ENCODE measurements around the gene HAUS5. TPM values are rescaled to one million over a fixed set of nuclear protein-coding genes. Genes with fewer than 3 reads are reported as not detected.
"Not testable (repeated sequence)": the region's sequence is repeated elsewhere in the genome, so short reads cannot be mapped to it uniquely, and the experiment has no call there.

Gene HAUS5
- total RNA-seq, 8 experiments from 2014 or later = 2.7 to 14.3 (median 9.4) TPM

DNA sequence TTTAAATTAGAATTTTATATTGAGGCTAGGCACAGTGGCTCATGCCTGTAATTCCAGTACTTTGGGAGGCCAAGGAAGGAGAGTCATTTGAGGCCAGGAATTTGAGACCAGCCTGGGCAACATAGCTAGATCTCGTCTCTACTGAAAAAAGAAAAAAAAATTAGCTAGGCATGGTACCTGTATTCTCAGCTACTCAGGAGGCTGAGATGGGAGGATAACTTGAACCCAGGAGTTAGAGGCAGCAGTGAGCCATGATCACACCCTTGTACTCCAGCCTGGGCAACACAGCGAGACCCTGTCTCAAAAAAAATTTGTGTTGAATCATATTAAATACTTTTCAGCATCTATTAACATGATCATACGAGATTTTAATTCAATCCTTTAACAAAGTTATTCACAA lies 21.7 kb upstream of the HAUS5 start:
- Histone ChIP-seq H3K27ac (no peak overlapping the region), H3K4me1 (replicated peaks in 1 of 2) (no peaks in the 10 kb centered on the region), H3K4me3 (no peak overlapping the region)
- WGBS, 10 experiments = 14 to 100% (median 89%) methylated on average over 1 to 3 of the region's 3 CpGs; no CpG with 5 or more reads in 1 of the 10 experiments
- no peak for ATAC-seq (replicated peaks in 6 of 8)
- in situ Hi-C loops (cut with MboI; ENCODE audit: low pct_unique_long_range_greater_than_20kb in 2 of 9, low sequenced_read_pairs in 9 of 9, unreplicated experiment in 9 of 9) = no loop called here

DNA sequence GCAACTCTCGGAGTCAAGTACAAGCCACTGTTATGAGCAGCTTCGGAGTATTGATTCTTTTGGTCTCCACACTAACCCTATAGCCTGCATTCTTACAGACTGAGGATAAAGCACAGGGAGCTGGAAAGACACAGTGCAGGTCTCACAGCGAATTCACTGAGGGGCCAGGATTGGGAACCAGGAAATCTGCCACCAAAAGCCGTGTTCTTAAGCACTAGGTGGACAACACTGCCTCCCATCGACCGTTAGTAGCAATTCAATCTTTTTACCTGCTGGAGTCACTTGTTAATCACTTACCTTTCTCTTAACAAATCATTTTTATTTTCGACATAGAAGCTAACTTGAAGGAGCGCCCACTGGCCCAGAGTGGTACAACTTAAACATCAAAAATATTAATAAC lies 20.3 kb upstream of the HAUS5 start:
- in situ Hi-C loops (cut with MboI; ENCODE audit: low pct_unique_long_range_greater_than_20kb in 2 of 9, low sequenced_read_pairs in 9 of 9, unreplicated experiment in 9 of 9) = no loop called here
- ATAC-seq (replicated peaks in 6 of 8) = peak in 1 of 8 experiments; percentile 26
- H3K4me1 ChIP-seq (replicated peaks in 1 of 2) = no peaks in the 10 kb centered on the region
- no peak overlapping the region for H3K27ac ChIP-seq
- no peak overlapping the region for H3K4me3 ChIP-seq
- 0 to 50% (median 29%) methylated on average over 2 to 8 of the region's 8 CpGs; no CpG with 5 or more reads in 2 of the 10 experiments for WGBS, 10 experiments

DNA sequence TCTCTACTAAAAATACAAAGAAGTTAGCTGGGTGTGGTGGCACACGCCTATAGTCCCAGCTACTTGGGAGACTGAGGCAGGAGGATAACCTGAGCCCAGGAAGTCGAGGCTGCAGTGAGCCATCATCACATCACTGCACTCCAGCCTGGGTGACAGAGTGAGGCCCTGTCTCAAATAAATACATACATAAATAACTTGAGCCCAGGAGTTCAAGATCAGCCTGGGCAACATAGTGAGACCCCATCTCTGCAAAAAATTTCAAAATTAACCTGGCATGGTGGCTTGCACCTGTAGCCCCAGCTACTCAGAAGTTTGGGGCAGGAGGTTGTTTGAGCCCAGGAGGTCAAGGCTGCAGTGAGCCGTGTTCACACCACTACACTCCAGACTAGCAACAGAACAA lies 17.5 kb upstream of the HAUS5 start:
- H3K27ac ChIP-seq; H3K4me3 ChIP-seq; ATAC-seq (replicated peaks in 6 of 8); in situ Hi-C loops (cut with MboI; ENCODE audit: low pct_unique_long_range_greater_than_20kb in 2 of 9, low sequenced_read_pairs in 9 of 9, unreplicated experiment in 9 of 9); H3K4me1 ChIP-seq (replicated peaks in 1 of 2): not testable (repeated sequence)
- WGBS, 10 experiments = 80 to 100% (median 82%) methylated on average over 1 of the region's 3 CpGs; no CpG with 5 or more reads in 6 of the 10 experiments

DNA sequence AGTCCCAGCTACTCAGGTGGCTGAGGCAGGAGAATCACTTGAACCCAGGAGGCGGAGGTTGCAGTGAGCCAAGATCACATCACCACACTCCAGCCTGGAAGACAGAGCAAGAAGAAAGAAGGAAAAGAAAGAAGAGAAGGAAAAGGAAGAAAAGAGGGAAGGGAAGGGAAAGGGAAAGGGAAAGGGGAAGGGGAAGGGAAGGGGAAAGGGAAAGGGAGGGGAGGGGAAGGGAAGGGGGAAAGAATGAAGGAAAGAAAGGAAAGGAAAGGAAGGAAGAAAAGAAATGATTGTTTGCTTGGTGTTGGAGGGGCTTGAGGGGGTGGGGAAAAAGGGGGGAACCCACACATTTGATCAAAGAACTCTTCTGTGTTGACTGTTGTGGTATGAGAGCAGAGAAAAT lies 16.6 kb upstream of the HAUS5 start:
- no peak for ATAC-seq (replicated peaks in 6 of 8)
- H3K27ac ChIP-seq = no peak overlapping the region
- WGBS, 10 experiments = 20 to 100% (median 73%) methylated on average over 1 of the region's 1 CpG; no CpG with 5 or more reads in 4 of the 10 experiments
- in situ Hi-C loops (cut with MboI; ENCODE audit: low pct_unique_long_range_greater_than_20kb in 2 of 9, low sequenced_read_pairs in 9 of 9, unreplicated experiment in 9 of 9) = no loop called here
- H3K4me1 ChIP-seq (replicated peaks in 1 of 2) = no peaks in the 10 kb centered on the region
- H3K4me3 ChIP-seq = no peak overlapping the region

DNA sequence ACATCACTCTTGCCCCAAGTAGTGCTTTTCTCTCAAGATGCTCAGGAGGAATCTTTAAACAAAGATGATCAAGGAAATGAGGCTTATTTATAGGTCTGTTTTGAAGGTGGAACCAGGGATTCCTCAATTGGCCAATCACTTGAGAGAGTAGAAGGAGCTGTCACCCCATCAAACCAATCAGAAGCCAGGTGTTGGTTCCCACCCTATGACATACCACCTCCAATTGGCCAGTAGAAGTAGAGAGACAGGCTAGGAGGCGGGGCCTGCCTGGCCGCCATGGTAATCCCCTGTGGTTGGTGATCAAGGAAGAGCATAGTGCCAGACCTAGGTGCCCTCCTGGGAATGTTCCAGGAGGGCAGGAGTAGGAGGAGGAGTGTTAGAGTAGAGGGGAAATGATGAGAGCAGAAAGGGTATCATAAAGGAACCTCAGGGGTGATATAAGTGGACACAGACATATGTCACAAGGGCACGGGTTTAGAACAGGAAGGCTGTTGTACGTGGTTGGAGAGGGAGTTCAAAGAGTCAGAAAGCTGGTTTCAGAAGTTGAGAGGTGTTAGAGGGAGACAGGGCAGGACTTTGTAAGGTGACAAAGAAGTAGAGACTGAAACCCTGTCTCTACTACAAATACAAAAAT lies 16.1 kb upstream of the HAUS5 start:
- Histone ChIP-seq H3K4me1 (replicated peaks in 1 of 2) (no peaks in the 10 kb centered on the region), H3K27ac (no peak overlapping the region), H3K4me3 (no peak overlapping the region)
- 18 to 68% (median 46%) methylated on average over 1 to 3 of the region's 4 CpGs; no CpG with 5 or more reads in 3 of the 10 experiments for WGBS, 10 experiments
- peak in 1 of 8 experiments; percentile 78 for ATAC-seq (replicated peaks in 6 of 8)
- in situ Hi-C loops (cut with MboI; ENCODE audit: low pct_unique_long_range_greater_than_20kb in 2 of 9, low sequenced_read_pairs in 9 of 9, unreplicated experiment in 9 of 9) = no loop called here

DNA sequence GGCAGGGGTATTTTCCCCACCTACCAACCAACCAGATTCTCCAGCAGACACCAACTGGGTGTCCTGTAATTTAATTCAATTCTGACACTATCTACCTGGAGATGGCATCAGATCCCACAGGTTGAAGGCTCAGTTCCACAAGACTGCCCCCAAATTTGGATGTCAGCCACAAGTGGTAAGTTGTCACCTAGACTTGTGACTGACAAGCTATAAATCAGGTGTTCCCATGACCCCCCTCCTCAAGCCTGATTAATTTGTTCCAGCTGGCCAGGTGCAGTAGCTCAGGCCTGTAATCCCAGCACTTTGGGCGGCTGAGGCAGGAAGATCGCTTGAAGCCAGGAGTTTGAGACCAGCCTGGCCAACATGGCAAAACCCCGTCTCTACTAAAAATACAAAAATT lies 10.6 kb upstream of the HAUS5 start:
- in situ Hi-C loops (cut with MboI; ENCODE audit: low pct_unique_long_range_greater_than_20kb in 2 of 9, low sequenced_read_pairs in 9 of 9, unreplicated experiment in 9 of 9) = no loop called here
- Histone ChIP-seq H3K4me1 (replicated peaks in 1 of 2) (no peaks in the 10 kb centered on the region), H3K4me3 (no peak overlapping the region), H3K27ac (no peak overlapping the region)
- 0 to 100% (median 62%) methylated on average over 1 to 3 of the region's 3 CpGs; no CpG with 5 or more reads in 4 of the 10 experiments for WGBS, 10 experiments
- no peak for ATAC-seq (replicated peaks in 6 of 8)

DNA sequence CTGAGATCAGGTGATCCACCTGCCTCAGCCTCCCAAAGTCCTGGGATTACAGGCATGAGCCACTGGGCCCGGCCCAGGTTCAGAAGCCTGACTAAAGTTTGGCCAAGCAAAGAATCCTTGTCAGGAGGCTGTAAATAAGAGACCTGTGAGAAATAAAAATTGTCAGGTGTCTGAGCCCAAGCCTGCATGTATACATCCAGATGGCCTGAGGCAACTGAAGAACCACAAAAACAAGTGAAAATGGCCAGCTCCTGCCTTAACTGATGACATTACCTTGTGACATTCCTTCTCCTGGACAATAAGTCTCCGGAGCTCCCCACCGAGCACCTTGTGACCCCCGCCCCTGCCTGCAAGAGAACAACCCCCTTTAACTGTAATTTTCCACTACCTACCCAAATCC lies 8.1 kb upstream of the HAUS5 start:
- WGBS, 10 experiments = 0 to 100% (median 86%) methylated on average over 1 to 2 of the region's 4 CpGs; no CpG with 5 or more reads in 6 of the 10 experiments

DNA sequence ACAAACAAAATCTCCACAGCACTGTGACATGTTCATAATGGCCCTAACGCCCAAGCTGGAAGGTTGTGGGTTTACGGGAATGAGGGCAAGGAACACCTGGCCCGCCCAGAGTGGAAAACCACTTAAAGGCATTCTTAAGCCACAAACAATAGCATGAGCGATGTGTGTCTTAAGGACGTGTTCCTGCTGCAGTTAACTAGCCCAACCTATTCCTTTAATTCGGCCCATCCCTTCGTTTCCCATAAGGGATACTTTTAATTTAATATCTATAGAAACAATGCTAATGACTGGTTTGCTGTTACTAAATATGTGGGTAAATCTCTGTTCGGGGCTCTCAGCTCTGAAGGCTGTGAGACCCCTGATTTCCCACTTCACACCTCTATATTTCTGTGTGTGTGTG lies 5.4 kb upstream of the HAUS5 start:
- 38 to 100% (median 90%) methylated on average over 1 to 8 of the region's 8 CpGs; no CpG with 5 or more reads in 5 of the 10 experiments for WGBS, 10 experiments
- H3K4me1 ChIP-seq (replicated peaks in 1 of 2); ATAC-seq (replicated peaks in 6 of 8); H3K4me3 ChIP-seq; H3K27ac ChIP-seq; in situ Hi-C loops (cut with MboI; ENCODE audit: low pct_unique_long_range_greater_than_20kb in 2 of 9, low sequenced_read_pairs in 9 of 9, unreplicated experiment in 9 of 9): not testable (repeated sequence)

More for the DNA sequence above, 8.1 kb upstream of the HAUS5 start:
- ATAC-seq (replicated peaks in 6 of 8); H3K27ac ChIP-seq; H3K4me1 ChIP-seq (replicated peaks in 1 of 2); H3K4me3 ChIP-seq; in situ Hi-C loops (cut with MboI; ENCODE audit: low pct_unique_long_range_greater_than_20kb in 2 of 9, low sequenced_read_pairs in 9 of 9, unreplicated experiment in 9 of 9): not testable (repeated sequence)

DNA sequence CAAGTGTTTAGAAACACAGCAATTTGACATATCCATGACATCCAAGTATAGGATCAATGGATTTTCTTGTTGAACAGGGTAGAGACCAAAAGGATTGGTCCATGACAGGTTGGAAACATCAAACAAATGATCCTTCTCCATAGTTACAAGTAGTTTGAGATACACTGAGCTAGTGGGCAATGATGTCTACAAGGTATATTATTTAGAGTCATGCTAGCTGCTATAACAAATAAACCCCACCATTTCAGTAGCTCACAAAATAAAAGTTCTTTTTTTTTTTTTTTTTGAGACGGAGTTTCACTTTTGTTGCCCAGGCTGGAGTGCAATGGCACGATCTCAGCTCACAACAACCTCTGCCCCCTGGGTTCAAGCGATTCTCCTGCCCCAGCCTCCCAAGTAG lies 4.9 kb upstream of the HAUS5 start:
- 10 to 63% (median 31%) methylated on average over 1 to 3 of the region's 3 CpGs; no CpG with 5 or more reads in 4 of the 10 experiments for WGBS, 10 experiments

DNA sequence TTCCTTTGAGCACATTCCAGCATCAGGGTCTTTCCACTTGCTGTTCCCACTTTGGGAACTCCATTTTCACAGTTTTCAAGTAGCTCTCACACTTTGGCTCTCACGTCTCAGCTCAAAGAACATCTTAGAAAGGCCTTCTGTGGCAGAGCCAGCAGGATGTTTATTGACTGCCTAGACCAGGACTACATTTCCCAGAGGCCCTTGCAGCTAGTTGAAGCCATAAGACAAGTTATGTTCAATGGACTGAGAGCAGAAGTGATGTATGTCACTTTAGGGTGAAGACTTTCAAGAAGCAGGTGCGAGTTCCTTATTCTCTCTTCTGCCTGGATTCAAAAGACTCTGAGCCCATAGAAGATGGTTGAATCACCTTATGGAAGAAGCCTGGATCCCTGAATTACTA lies 4.3 kb upstream of the HAUS5 start:
- ATAC-seq (replicated peaks in 6 of 8) = no peak
- Histone ChIP-seq H3K4me3 (no peak overlapping the region), H3K4me1 (replicated peaks in 1 of 2) (peaks cover 2% of the 10 kb centered on the region in 2 donors), H3K27ac (no peak overlapping the region)
- in situ Hi-C loops (cut with MboI; ENCODE audit: low pct_unique_long_range_greater_than_20kb in 2 of 9, low sequenced_read_pairs in 9 of 9, unreplicated experiment in 9 of 9) = no loop called here
- 0 to 100% (median 51%) methylated on average over 1 to 2 of the region's 2 CpGs; no CpG with 5 or more reads in 5 of the 10 experiments for WGBS, 10 experiments

More for the DNA sequence above, 4.9 kb upstream of the HAUS5 start:
- no peak for ATAC-seq (replicated peaks in 6 of 8)
- in situ Hi-C loops (cut with MboI; ENCODE audit: low pct_unique_long_range_greater_than_20kb in 2 of 9, low sequenced_read_pairs in 9 of 9, unreplicated experiment in 9 of 9) = no loop called here
- H3K27ac ChIP-seq = no peak overlapping the region
- H3K4me1 ChIP-seq (replicated peaks in 1 of 2) = peaks cover 0 to 2% of the 10 kb centered on the region in 2 donors
- H3K4me3 ChIP-seq = no peak overlapping the region

DNA sequence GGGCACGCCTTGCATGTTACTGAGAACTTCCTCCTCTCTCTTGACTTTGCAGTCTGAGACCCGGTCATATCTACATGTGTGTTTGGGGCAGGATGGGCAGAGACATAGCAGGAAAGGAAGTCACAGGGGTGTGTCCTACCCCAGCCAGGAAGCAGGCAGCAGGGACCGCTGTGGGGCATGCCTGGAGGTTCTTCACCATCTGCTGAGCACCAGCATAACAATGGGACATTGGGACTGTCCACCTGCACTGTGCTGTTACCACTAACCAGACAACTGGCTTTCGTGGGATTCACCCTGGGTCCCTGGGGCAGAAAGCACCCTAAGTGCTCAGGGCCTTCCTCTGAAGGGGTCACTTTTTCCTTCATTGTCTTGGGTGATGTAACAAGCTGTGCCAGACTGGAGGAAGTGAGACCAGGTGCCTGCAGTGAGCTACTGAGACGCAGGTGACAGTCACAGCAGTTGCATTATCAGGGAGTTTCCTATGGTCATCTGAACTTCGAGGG lies 2.6 kb upstream of the HAUS5 start:
- H3K4me3 ChIP-seq = no peak overlapping the region
- no peak overlapping the region for H3K27ac ChIP-seq
- in situ Hi-C loops (cut with MboI; ENCODE audit: low pct_unique_long_range_greater_than_20kb in 2 of 9, low sequenced_read_pairs in 9 of 9, unreplicated experiment in 9 of 9) = no loop called here
- H3K4me1 ChIP-seq (replicated peaks in 1 of 2) = peaks cover 2 to 5% of the 10 kb centered on the region in 2 donors
- no peak for ATAC-seq (replicated peaks in 6 of 8)
- 0 to 75% (median 53%) methylated on average over 1 to 3 of the region's 6 CpGs; no CpG with 5 or more reads in 5 of the 10 experiments for WGBS, 10 experiments

DNA sequence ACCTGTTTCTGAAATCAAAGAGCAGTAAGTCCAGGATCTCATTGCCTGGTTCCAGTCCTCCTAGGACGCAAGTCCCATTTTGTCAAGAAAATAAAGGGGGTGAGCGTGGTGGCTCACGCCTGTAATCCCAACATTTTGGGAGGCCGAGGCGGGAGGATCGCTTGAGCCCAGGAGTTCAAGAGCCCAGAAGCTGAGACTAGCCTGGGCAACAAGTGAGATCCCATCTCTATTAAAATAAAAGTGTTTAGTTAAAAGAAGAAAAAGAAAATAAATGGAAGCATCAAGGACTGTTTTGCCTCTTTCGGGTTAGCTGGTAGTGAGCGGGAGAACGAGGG lies 344 bp upstream of the HAUS5 start:
- H3K27ac ChIP-seq = no peak overlapping the region
- peak overlapping the region; percentile 69 to 99 (median 77) for H3K4me3 ChIP-seq
- ATAC-seq (replicated peaks in 6 of 8) = peak in 1 of 8 experiments; percentile 9
- WGBS, 10 experiments = 0 to 62% (median 6%) methylated on average over 1 to 6 of the region's 9 CpGs; no CpG with 5 or more reads in 4 of the 10 experiments
- in situ Hi-C loops (cut with MboI; ENCODE audit: low pct_unique_long_range_greater_than_20kb in 2 of 9, low sequenced_read_pairs in 9 of 9, unreplicated experiment in 9 of 9) = no loop called here
- peaks cover 2 to 5% of the 10 kb centered on the region in 2 donors for H3K4me1 ChIP-seq (replicated peaks in 1 of 2)

DNA sequence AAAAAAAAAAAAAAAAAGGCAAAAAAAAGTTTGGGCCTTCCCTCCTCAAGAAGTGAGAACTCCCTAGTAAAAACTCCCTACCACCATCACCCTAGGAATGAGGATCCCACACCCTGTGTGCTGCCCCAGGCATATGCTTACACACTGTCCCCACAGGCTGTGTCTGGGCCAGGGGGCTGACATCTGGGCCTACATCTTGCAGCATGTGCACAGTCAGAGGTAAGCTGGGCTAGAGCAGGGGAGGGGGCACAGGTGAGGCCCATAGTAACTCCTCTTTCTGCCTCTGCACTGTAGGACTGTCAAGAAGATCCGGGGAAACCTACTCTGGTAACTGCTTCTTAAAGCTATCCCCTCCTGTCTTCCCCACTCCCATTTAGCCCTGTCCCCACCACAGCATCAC lies 1.0 kb downstream of the HAUS5 start:
- H3K4me1 ChIP-seq (replicated peaks in 1 of 2) = peaks cover 2 to 5% of the 10 kb centered on the region in 2 donors
- peak overlapping the region in 1 of 5 donors; percentile 85 for H3K4me3 ChIP-seq
- no peak for ATAC-seq (replicated peaks in 6 of 8)
- no peak overlapping the region for H3K27ac ChIP-seq
- WGBS, 10 experiments = 67 to 80% methylated on average over 1 of the region's 1 CpG; no CpG with 5 or more reads in 8 of the 10 experiments
- in situ Hi-C loops (cut with MboI; ENCODE audit: low pct_unique_long_range_greater_than_20kb in 2 of 9, low sequenced_read_pairs in 9 of 9, unreplicated experiment in 9 of 9) = no loop called here

DNA sequence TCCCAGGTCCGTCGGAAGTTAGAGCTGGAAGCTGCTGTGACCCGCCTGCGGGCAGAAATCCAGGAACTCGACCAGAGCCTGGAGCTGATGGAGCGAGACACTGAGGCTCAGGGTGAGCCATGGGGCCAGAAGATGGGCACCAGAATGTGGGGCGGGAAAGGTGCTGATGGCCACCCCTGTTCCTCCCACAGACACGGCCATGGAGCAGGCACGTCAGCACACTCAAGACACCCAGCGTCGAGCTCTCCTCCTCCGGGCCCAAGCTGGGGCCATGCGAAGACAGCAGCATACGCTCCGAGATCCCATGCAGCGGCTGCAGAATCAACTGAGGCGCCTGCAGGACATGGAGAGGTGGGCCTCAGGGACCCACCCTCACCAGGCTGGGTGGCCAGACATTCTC lies 2.5 kb downstream of the HAUS5 start:
- WGBS, 10 experiments = 85 to 100% (median 92%) methylated on average over 1 to 6 of the region's 17 CpGs; no CpG with 5 or more reads in 5 of the 10 experiments
- no peak overlapping the region for H3K4me3 ChIP-seq
- in situ Hi-C loops (cut with MboI; ENCODE audit: low pct_unique_long_range_greater_than_20kb in 2 of 9, low sequenced_read_pairs in 9 of 9, unreplicated experiment in 9 of 9) = no loop called here
- ATAC-seq (replicated peaks in 6 of 8) = no peak
- H3K4me1 ChIP-seq (replicated peaks in 1 of 2) = peaks cover 2 to 5% of the 10 kb centered on the region in 2 donors
- no peak overlapping the region for H3K27ac ChIP-seq

Data from motor neuron (in vitro differentiated cells).